HG03135 (cell line): Measurements from ENCODE around the gene LSR.
A peak's percentile ranks its signal among the peaks of the same experiment; 100 is the strongest.

ENCODE experiments used
- ATAC-seq: cut with Tn5 transposase; IDR thresholded peaks from one replicate; pipeline ENCODE4 v1.9.1; 2021; ENCODE audit warnings: mild to moderate bottlenecking, moderate library complexity; ENCODE audit not compliant: unreplicated experiment

Gene LSR

GRCh38 chr19:35248310-35249145 lies at the start of gene LSR:
LSR (plus strand) TSS chr19:35249002; CDS start chr19:35249023, 21 bp downstream.
- peak; percentile 84 for ATAC-seq

GRCh38 chr19:35199481-35199880 lies 49.3 kb upstream of the LSR start:
- no peak for ATAC-seq

GRCh38 chr19:35202722-35203688 lies 45.8 kb upstream of the LSR start:
- no peak for ATAC-seq

GRCh38 chr19:35204799-35205732 lies 43.7 kb upstream of the LSR start:
- ATAC-seq = peak; percentile 68

GRCh38 chr19:35205733-35206323 lies 43.0 kb upstream of the LSR start:
- ATAC-seq = no peak

- no peak for ATAC-seq
These were observed 42.4 kb upstream of the LSR start for GRCh38 chr19:35206379-35206778.

GRCh38 chr19:35206855-35207254 lies 41.9 kb upstream of the LSR start:
- no peak for ATAC-seq

- ATAC-seq = no peak
These were observed 41.4 kb upstream of the LSR start for GRCh38 chr19:35207391-35207871.

GRCh38 chr19:35208121-35208520 lies 40.7 kb upstream of the LSR start:
- ATAC-seq = no peak

GRCh38 chr19:35209646-35210045 lies 39.2 kb upstream of the LSR start:
- ATAC-seq = no peak

GRCh38 chr19:35211545-35212230 lies 37.1 kb upstream of the LSR start:
- ATAC-seq = no peak

GRCh38 chr19:35212241-35212640 lies 36.6 kb upstream of the LSR start:
- ATAC-seq = no peak

GRCh38 chr19:35213663-35214632 lies 34.9 kb upstream of the LSR start:
- no peak for ATAC-seq

GRCh38 chr19:35214766-35215422 lies 33.9 kb upstream of the LSR start:
- ATAC-seq = no peak

- ATAC-seq = no peak
These were observed 32.6 kb upstream of the LSR start for GRCh38 chr19:35216016-35216832.

- ATAC-seq = no peak
These were observed 31.8 kb upstream of the LSR start for GRCh38 chr19:35216833-35217648.
